GM18868 (cell line): ENCODE measurements around the gene EIF4A3.
"Not testable (repeated sequence)": the region's sequence is repeated elsewhere in the genome, so short reads cannot be mapped to it uniquely, and the experiment has no call there.

Experiments
- ATAC-seq: cut with Tn5 transposase; IDR thresholded peaks from one replicate; pipeline ENCODE4 v1.9.1; 2021; ENCODE audit warnings: mild to moderate bottlenecking, moderate library complexity; ENCODE audit not compliant: unreplicated experiment

EIF4A3 gene

DNA sequence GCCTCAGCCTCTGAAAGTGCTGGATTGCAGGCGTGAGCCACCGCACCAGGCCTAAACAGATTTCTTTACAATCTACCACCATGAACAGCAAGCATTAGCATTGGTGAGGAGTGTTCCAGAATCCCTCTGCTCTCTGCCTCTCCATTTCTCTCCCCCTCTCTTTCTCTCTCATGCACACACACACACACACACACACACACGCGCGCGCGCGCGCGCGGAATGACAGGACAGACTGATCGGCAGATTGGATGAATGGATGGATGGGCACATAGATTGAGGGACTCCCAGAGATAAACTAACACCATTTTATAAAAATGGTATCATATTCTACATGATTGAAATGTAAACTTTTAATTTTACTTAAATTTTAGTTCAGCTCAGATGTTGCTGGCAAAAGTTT, 26.2 kb upstream of the EIF4A3 start:
- no peak for ATAC-seq

DNA sequence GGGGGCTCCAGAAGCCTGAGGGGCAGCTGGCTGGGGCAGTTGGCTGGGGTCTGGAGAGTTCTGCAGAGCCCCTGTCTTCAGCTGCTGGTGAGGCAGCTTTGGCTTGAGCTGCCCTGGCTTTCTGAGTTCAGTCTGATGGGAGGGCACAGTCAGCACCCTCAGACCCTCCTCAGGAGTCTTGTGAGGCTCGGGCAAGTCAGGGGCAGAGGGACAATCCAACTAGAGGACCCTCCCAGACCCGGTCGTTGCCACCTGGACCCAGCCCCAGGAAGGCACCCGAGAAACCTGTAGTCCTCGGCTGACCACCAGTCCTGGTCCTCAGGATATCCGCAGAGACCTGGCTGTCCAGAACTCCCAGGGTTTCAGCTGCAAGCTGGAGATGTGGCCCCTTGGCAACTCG, 24.8 kb upstream of the EIF4A3 start:
- no peak for ATAC-seq

DNA sequence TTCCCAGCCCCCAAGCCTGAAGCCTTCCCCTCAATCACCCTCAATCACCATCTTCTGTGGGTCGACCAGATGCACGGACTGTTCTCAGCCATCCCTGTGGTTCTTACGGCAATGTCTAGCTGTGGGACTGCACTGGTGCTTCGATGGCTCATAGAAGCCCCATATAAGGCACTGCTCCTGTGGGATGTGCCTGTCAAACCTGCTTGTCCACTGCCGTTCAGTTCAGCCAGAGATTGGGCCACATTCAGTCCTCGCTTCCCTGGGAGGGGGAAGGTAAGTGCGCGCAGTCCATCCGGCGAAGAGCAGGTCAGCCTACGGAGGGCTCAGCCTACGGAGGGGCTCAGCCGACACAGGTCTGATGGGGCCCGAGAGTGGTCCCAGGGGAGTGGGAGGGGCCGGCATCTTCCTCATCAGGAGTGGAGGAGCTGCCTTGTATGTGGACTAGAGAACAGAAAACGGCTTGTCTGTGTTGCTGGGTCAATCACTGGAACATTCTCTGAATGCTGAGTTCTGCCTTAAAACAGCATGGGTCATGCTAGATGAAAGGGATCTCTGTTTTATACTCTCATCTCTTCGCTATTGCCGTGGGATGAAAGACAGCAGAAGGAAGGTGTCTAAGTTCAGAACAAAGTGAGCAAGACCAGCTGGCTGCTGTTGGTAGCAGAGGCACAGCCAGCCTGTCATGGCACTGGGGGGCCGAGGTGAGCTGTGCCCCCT, 23.0 kb upstream of the EIF4A3 start, which contains the start of gene CARD14:
Gene CARD14 (plus strand): TSS at position 247 of the 717 bp plus-strand sequence. CDS start 11,409 bp downstream, outside the sequence.
- ATAC-seq = no peak

DNA sequence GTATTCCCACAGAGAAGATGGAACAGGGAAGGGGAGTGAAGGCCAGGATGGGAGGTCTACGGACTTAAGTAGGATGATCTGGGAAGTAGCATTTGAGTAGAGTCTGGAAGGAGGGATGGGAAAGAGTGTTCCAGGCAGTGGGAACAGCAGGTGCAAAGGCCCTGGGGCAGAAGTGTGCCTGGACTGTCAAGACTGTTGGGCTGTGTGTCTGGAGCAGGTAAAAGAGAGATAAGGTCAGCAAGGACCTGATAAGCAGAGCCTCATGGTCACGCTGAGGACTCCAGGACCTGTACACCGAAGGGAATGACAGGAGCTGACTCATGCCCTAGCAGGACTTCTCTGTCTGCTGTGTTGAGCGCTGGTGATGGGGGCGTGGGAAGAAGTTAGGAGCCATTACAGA, 22.2 kb upstream of the EIF4A3 start:
- ATAC-seq = no peak

DNA sequence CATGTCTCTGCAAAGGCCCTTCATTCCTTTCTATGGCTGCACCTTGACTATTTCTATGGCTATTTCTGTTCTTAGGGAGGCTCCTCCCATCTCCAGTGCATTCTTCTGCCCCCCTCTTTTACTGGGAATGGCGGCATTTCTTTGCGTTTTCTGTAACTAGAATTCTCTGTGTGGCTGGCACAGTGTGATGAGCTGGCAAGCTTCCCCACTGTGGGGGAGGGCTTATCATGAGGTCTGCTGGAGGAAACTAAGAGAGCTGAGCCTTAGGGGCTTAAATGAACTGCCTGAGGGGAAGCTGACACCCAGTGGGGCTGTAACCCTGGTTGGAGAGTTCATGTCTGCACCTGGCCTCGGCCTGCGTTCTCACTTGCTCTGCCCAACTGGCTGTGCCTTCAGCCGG, 21.4 kb upstream of the EIF4A3 start:
- no peak for ATAC-seq

DNA sequence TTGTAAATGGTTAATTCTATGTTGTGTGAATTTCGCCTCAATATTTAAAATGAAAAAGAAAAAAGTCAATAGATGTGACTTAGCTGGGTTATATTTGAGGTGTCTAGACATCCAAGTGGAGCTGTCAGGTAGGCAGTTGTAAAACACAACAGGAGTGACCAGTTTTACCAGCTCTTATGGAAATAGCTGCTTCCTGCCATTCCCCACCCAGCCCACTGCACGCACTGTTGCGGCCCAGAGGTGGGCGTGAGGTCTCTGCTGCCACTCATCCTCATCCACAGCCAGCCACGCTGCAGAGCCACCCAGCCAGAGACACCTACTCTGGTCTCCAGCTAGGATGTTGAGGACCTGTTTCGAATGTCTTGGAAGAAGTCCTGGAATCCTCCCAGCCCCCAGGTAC, 19.5 kb upstream of the EIF4A3 start:
- no peak for ATAC-seq

DNA sequence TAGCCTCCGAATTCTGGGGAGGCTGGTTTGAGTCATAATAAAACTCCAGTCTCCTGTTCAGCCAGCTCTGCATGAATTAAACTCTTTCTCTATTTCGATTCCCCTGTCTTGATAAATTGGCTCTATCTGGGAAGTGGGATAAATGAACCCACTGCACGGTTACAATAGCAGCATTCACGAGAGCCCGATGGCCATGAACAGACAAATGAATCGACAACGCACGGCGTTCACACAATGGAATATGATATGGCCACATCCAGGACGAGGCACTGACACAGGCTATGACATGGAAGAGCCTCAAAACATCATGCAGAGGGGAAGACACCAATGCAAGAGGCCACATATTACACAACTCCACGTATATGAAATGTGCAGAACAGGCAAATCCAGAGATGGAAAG, 17.3 kb upstream of the EIF4A3 start:
- no peak for ATAC-seq

DNA sequence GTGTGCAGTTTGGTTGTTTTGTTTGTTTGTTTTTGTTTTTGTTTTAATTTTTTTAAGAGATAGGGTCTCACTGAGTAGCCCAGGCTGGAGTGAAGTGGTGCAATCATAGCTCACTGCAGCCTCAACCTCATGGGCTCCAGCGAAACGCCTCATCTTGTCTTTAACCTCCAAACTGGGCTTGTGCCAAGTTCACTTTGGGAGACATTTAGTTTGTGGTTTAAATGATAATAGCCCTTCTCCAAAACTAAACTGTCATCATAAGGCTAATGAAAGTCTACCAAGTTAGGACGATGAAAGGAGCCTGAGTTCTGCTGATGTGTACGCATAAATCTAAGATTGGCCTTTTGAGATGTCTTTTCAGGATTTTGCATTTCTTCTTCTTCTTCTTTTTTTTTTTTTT, 16.4 kb upstream of the EIF4A3 start:
- no peak for ATAC-seq

DNA sequence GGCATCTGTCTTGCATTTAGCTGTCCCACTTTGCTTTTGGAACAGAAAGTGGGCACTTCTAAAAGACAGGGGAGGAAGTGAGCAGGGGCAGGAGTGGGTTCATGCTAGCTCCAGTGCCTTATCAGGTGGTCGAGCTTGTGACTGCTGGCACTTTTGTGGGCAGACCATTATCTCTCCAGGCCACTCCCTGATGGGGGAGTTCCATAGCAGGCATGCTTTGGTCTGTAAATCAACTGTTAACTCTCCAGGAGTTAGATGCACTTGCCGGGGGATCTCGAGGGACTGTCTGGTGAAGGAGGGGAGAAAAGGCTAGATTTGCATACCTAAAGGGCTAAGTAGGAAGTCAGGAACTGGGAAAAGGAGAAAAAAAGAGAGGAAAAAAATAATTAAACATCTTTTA, 13.6 kb upstream of the EIF4A3 start:
- no peak for ATAC-seq

DNA sequence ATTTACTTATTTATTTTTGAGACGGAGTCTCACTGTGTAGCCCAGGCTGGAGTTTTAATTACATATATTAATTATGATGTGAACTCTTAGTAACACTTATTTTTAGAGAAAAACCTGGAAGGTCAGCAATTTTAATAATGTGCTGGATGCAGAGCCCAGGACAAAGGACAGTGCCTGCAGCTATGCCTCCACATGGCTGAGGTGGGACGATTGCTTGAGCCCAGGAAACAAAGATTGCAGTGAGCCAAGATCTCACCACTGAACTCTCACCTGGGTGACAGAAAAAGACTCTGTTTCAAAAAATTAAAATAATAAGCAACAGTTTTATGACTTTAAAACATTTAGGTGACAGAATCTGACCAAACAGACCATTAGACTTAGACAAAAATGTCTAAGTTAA, 11.9 kb upstream of the EIF4A3 start:
- no peak for ATAC-seq

DNA sequence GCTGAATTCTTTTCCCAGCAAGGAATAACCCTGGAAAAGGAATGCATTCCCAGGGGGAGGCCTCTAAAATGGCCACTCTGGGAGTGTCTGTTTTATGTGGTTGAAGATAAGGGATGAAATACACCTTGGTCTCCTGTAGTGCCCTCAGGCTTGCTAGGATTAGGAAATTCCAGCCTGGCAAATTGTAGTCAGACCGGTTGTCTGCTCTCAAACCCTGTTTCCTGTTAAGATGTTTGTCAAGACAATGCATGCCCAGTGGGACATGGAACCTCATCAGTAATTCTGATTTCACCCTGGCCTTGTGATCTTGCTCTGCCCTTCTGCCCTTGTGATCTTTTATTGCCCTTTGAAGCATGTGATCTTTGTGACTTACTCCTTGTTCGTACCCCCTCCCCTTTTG, 8.7 kb upstream of the EIF4A3 start:
- not testable (repeated sequence) for ATAC-seq

DNA sequence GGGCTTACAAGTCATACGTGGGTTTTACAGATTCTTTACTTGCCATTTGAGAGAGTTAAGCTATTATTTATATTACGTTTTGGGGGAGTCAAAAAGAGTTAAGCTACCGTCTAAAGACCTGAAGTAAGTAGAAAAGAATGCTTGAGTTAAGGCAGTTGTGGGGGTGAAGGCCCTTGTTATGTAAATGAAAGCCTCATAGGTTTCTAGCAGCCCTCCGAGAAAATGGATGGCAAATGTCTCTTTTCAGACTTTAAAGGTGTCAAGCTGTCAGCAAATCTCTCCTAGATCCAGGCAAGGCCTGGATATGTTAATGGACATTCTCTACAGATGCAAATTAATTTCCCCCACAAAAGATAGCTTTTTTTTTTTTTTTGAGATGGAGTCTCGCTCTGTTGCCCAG, 7.2 kb upstream of the EIF4A3 start:
- no peak for ATAC-seq

DNA sequence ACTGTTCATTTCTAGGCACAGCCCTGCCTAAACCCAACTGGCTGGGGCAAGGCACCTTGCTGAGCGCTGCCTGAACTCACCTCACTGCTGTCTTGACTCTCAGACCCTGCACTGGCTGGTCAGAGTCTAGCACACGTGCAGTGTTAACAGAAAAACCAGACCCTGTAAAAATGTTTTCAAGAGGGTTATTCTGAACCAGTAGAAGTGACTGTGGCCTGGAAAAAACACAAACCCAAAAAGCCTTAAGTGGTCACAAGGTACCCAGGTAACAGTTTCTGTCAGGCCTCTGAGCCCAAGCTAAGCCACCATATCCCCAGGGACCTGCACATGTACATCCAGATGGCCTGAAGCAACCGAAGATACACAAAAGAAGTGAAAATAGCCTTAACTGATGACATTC, 6.1 kb upstream of the EIF4A3 start:
- ATAC-seq = peak; percentile 48

DNA sequence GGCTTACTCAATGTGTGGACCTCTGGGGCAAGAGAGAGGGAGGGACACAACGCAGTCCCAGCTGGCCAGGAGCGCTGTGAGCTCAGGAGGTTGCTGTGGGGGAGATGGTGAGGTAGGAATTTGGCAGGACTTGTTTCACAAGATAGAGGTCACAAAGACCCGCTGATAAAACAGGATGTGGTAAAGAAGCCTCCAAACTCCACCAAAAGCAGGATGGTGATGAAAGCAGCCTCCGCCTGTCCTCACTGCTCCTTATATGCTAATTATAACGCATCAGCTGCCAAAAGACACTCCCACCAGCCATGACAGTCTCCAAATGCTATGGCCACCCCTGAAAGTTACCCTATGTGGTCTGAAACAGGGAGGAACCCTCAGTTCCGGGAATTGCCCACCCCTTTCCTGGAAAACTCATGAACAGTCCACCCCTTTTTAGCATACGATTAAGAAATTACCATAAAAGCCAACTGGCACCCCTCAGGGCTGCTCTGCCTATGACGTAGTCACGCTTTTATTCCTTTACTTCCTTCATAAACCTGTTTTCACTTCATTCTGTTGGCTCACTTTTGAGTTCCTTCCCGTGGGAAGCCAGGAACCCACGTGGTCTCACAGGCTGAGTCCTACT, 5.3 kb upstream of the EIF4A3 start:
- no peak for ATAC-seq

DNA sequence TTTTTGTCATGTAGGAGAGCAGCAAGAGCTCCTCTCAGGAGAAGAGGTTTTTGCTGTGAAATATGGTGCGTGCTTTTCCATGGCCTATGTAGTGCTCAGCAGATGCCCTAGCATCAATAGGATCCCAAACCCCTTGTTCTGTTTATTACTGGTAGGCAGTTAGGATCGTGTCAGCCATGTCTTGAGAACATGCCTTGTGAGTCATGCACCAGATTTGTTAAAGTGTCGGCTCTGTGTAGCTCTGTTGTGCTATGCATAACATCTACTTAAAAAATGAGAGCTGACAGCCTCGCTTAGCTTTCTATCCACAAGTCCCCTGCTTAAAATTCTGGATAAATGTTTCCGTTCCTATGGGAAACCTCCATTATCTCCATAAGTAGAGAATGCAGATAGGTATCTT, 4.4 kb upstream of the EIF4A3 start:
- no peak for ATAC-seq

DNA sequence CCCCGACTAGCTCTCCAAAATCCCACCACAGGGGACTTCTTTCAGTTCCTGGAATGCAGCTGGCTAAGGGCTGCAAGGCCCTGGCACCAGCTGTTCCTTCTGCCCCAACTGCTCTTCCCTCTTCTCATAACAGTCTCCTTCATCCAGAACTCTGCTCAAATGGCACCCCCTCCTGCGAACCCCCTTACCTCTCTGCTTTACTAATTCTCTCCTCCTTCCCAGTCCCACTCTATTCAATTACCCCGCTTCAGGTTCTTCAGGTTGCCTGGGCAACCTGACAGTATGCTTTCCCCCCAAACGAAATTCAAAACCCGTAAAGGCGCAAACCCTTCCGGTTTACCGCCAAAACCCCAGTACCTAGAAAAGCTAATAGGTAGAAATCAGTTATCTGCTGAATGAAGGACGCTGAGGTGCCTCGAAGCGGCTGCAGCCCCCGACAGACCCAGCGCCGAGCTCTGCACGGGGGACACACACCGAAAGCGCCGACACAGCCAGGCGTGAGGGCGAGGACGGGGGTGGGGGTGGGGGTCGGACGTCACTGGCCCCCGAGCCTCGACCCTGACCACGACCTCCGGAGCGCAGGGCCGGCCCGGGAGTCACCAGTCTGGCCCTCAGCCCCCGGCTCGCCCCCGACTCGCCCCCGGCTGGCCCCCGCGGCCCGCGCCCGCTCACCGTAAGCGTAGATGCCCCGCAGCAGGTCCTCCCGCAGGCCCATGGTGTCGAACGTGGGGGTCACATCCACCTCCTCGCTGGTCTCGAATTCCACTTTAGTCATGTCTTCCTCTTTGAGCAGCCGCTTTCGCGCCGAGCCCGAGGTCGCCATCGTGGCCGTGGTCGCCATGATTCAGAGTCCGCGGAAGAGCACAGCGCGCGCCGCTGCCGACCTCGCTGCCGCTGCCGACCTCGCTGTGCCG, 550 bp downstream of the EIF4A3 start:
- ATAC-seq = peak; percentile 5

DNA sequence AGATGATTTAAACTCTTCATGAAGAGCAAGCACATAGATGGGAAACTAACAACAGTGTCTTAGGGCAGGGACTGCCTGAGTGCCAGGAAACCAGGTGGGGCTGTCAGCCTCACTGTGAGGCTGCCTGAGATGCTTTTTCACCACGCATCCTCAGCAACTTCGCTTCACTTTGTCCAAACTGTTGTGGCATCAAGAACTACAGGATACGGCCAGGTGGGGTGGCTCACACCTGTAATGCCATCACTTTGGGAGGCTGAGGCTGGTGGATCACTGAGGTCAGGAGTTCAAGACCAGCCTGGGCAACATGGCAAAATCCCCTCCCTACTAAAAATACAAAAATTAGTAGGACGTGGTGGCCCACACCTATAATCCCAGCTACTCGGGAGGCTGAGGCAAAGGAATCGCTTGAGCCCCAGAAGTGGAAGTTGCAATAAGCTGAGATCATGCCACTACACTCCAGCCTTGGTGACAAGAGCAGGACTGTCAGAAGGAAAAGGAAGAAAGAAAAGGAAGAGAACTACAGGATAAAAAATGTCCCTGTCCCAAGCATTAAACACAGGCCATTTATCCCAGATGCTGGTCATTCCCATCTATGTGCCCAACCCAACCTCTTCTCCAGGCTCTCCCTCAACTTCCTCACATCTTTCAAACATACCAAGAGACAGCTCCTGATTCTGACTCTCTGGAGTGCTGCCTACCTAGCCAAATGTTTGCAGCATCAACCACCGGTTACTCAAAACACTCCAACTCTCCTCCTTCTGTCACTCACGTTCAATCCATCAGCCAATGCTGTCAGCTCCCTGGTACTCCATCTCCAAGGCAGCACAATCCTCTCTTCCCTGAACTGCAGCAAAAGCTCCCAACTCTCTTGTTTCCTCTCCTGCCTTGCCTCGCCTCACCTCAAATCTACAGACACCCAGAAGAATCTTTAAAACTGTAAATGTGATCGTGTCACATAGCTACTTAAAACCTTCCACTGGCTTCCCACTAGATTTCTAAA, 1.6 kb downstream of the EIF4A3 start:
- ATAC-seq = no peak

DNA sequence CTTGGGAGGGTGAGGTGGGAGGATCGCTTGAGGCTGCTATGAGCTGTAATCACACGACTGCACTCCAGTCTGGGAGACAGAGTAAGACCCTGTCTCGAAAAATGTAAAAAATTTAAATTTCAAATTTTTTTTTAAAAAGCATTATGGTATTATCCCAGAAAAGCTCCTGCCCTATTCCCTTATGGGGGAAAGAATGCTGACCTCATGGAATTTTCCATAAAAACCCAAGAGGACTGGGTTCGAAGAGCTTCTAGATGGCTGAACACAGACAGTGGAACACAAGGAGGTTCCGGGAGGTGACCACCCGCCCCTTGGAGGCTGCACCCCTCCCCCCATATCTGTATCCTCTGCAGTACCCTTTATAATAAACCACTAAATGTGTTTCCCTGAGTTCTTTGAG, 4.0 kb downstream of the EIF4A3 start:
- ATAC-seq = no peak

DNA sequence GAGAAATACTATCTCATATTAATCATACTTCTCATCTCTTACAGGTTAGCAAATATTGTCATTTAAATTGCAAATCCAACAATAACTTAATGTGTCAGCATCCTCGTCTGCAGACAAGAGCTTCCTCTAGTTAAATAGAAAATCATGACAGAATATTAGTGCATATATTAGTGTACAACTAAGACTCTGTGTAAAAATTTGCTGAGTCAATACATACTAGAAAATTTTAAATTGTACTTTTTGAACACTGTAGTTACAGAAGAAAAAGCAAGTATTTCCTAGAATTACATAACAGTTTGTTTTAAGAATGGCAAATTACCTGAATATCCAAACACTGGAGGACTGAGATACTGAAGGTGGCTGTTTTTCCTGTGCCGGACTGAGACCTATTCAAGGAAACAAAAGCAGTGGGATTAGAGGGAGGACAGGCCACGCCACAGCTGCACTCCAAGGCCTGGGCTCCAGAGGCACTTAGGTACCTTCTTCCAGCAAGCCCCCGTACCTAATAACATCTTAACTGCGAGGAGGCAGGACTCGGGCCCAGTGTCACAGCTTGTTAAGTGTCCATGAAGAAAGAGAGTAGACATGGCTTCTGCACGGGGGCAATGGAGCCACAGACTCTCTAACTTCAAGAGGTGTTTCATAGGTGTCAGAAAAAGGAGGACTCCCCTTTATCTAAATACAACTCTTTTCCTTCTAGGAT, 5.3 kb downstream of the EIF4A3 start:
- no peak for ATAC-seq

DNA sequence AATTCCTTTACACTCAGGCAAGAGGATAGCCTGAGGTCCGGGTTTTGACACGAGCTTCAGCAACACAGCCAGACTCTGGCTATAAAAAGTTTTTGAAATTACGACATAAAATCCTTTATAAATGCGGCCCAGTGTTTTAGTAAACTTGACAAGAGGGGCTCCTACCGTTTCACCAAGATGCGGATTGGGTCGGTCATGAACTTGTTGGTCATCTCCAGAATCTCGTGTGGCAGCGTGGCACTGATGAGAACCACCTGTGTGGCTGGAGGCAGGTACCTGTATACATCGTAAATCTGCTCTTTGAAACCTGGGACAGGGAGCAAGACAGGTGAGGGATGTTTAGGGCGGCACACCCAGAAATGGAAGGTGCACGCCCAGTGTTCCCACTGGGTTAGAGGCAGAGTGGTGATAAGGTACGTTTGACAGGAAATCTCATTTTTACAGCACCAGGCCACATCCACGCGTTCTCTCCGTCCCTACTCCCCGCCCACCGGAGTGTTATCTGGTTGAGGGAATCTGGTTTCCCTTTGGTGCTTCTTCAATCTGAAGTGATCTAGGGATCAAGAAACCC, 8.0 kb downstream of the EIF4A3 start:
- no peak for ATAC-seq
